Measurements from ENCODE around the gene MED4. TPM values are rescaled to one million over a fixed set of nuclear protein-coding genes. Genes with fewer than 3 reads are reported as not detected.

Gene MED4
- total RNA-seq, 1 donor from 2014 or later = 39.7 TPM

GRCh38 chr13:48120241-48120640, 25.3 kb upstream of the MED4 start:
- ATAC-seq = no peak
- H3K4me3 ChIP-seq = no peak overlapping the region
- no peaks in the 10 kb centered on the region for H3K27me3 ChIP-seq
- TF ChIP-seq CTCF (IDR thresholded peaks at IDR 0.05) = no peak
- no peaks in the 10 kb centered on the region for H3K9me3 ChIP-seq
- H3K4me1 ChIP-seq = peaks cover 14% of the 10 kb centered on the region
- intact Hi-C loops (cut with DNase I) = no loop called here
- DNase-seq = no peak
- no peaks in the 10 kb centered on the region for H3K36me3 ChIP-seq
- no peak overlapping the region for H3K27ac ChIP-seq

DNA sequence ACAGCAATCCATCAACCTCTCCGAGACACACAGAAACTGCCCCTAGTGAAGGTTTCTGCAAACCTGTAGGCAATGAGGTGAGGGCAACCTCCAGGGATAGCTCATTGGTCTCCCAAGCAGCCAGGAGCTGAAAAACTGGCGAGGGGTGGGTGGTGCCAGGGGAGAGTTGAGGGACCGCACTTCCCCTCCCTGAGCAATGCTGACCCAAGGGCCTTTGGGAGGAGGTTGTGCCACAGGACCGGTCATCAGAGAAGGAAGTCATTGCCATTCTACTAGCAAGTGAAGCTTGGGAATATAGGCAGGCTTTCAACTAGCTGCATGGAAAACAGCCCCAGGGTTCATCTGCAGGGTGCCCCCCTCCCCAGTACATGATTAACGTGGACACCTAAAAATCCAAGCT, 23.1 kb upstream of the MED4 start:
- intact Hi-C loops (cut with DNase I) = no loop called here
- H3K27ac ChIP-seq = no peak overlapping the region
- DNase-seq = no peak

DNA sequence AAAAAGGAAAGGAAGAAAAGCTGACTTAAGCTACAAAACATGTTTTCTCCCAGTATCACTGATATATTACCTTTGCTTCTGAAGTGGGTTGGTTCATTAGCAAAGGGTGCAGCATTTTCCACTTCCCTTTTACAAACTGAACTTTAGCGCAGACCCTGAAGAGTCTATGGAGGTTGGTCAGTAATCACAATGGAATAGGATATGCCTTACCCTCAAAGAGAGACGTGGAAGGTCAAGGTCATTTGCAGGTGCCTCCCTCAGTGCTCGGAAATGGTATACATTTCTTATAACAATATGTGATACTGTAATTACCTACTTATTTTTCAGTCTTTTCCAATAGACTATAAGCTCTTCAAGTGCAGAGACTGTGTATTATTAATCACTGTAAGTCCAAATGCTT, 21.9 kb upstream of the MED4 start:
- DNase-seq = no peak
- H3K36me3 ChIP-seq = no peaks in the 10 kb centered on the region
- intact Hi-C loops (cut with DNase I) = no loop called here
- no peaks in the 10 kb centered on the region for H3K9me3 ChIP-seq
- no peaks in the 10 kb centered on the region for H3K27me3 ChIP-seq
- H3K4me1 ChIP-seq = peaks cover 6% of the 10 kb centered on the region
- TF ChIP-seq CTCF (IDR thresholded peaks at IDR 0.05) = no peak
- ATAC-seq = no peak
- no peak overlapping the region for H3K4me3 ChIP-seq
- H3K27ac ChIP-seq = no peak overlapping the region

More for the DNA sequence above, 23.1 kb upstream of the MED4 start:
- peaks cover 6% of the 10 kb centered on the region for H3K4me1 ChIP-seq
- no peak for TF ChIP-seq CTCF (IDR thresholded peaks at IDR 0.05)
- peak; percentile 68 for ATAC-seq
- no peak overlapping the region for H3K4me3 ChIP-seq
- no peaks in the 10 kb centered on the region for H3K27me3 ChIP-seq
- H3K9me3 ChIP-seq = no peaks in the 10 kb centered on the region
- H3K36me3 ChIP-seq = no peaks in the 10 kb centered on the region

- DNase-seq (no peak), ATAC-seq (peak; percentile 45)
- Histone ChIP-seq H3K36me3 (no peaks in the 10 kb centered on the region), H3K9me3 (no peaks in the 10 kb centered on the region), H3K4me1 (peaks cover 11% of the 10 kb centered on the region), H3K27ac (no peak overlapping the region), H3K27me3 (no peaks in the 10 kb centered on the region), H3K4me3 (no peak overlapping the region)
- intact Hi-C loops (cut with DNase I) = no loop called here
- TF ChIP-seq CTCF (IDR thresholded peaks at IDR 0.05) = no peak
Observed at GRCh38 chr13:48113756-48114130, 18.8 kb upstream of the MED4 start.

GRCh38 chr13:48112896-48113755, 18.2 kb upstream of the MED4 start:
- DNase-seq = no peak
- H3K36me3 ChIP-seq = no peaks in the 10 kb centered on the region
- intact Hi-C loops (cut with DNase I) = no loop called here
- H3K4me1 ChIP-seq = peaks cover 11% of the 10 kb centered on the region
- H3K27me3 ChIP-seq = no peaks in the 10 kb centered on the region
- no peak overlapping the region for H3K27ac ChIP-seq
- no peak for ATAC-seq
- TF ChIP-seq CTCF (IDR thresholded peaks at IDR 0.05) = no peak
- H3K4me3 ChIP-seq = no peak overlapping the region
- no peaks in the 10 kb centered on the region for H3K9me3 ChIP-seq
